HepG2 (cell line): ENCODE data around the gene GAS2. TPM values are rescaled to one million over a fixed set of nuclear protein-coding genes. Genes with fewer than 3 reads are reported as not detected.

ENCODE experiments used
- ATAC-seq: fragments of 200-7000 bp; cut with Tn5 transposase; 3 replicates; pipeline ENCODE4 v1.9.1; 2020; ENCODE audit warnings: mild to moderate bottlenecking, moderate library complexity
- BruUV-seq: library from RNA; stranded (reverse); fragments of 400-500 nt; replicated peaks from 2 replicates; lab custom pipeline; 2021; lab: Mats Ljungman, UMichigan
- CTCF ChIA-PET: fragments of 300-600 bp; formaldehyde crosslinking; extraction: SDS; loops from one replicate; lab custom pipeline; 2021; ENCODE audit warnings: low total read pairs, inconsistent platforms, low intra/inter-chr PET ratio; lab: Yijun Ruan, JAX
- POLR2A ChIA-PET: fragments of 350-600 bp; sonication (Branson Sonifier 250); formaldehyde crosslinking; loops from one replicate; lab custom pipeline; 2020; ENCODE audit warnings: antibody characterized with exemption, inconsistent platforms; lab: Yijun Ruan, JAX
- DNase-seq: peaks from one replicate; pipeline ENCODE4 v3.0.0-alpha.2; 2015; ENCODE audit warnings: low spot score
- FAIRE-seq: peaks from 3 replicates; lab custom pipeline; 2011; peaks lifted over from hg19 to GRCh38; lab: Jason Lieb, UNC
- H2AFZ ChIP-seq: one replicate; pipeline ENCODE4 v1.6.1; 2011; ENCODE audit warnings: low read length, inconsistent platforms
- H3K27ac ChIP-seq: fragments of 300-600 bp; 3 replicates; pipeline ENCODE4 v1.8.0; 2011; ENCODE audit warnings: mixed run types, mild to moderate bottlenecking, mixed read lengths, low read length, inconsistent platforms; ENCODE audit not compliant: insufficient read depth; ENCODE audit errors: extremely low read length
- H3K27me3 ChIP-seq, 2 experiments: fragments of 200-600 bp in 1 of 2; 2 replicates in 1 of 2; 3 replicates in 1 of 2; pipeline versions ENCODE4 v1.6.0 to v1.8.0; 2011; ENCODE audit warnings: low read length in 2 of 2, mild to moderate bottlenecking in 2 of 2, moderate library complexity in 2 of 2, inconsistent platforms in 1 of 2; ENCODE audit not compliant: insufficient read depth in 2 of 2, control insufficient read depth in 1 of 2
- H3K36me3 ChIP-seq, 2 experiments: fragments of 200-600 bp in 1 of 2; replicated peaks in 1 of 2; 2 replicates in 1 of 2; 3 replicates in 1 of 2; pipeline versions ENCODE4 v1.5.1 to v1.8.0; 2011; ENCODE audit warnings: low read length in 2 of 2, inconsistent platforms in 1 of 2; ENCODE audit not compliant: insufficient read depth in 2 of 2, control insufficient read depth in 1 of 2
- H3K4me1 ChIP-seq: 2 replicates; pipeline ENCODE4 v1.5.1; 2012; ENCODE audit warnings: low read length, inconsistent platforms; ENCODE audit not compliant: insufficient read depth
- H3K4me2 ChIP-seq: 2 replicates; pipeline ENCODE4 v1.6.0; 2011; ENCODE audit warnings: low read depth, low read length, inconsistent platforms
- H3K4me3 ChIP-seq, 3 experiments: fragments of 200-600 bp in 1 of 3; sonication (generic), shearing (Covaris generic) in 1 of 3; replicated peaks in 1 of 3; 2 replicates each; pipeline ENCODE4 v1.5.1; 2011 to 2016; ENCODE audit warnings: low read length in 3 of 3, inconsistent platforms in 2 of 3, low read depth in 2 of 3, mild to moderate bottlenecking in 2 of 3, control low read depth in 1 of 3, mixed read lengths in 1 of 3; ENCODE audit not compliant: insufficient read depth in 1 of 3
- H3K79me2 ChIP-seq: one replicate; pipeline ENCODE4 v1.6.1; 2011; ENCODE audit warnings: low read length, inconsistent platforms; ENCODE audit not compliant: insufficient read depth
- H3K9ac ChIP-seq: 2 replicates; pipeline ENCODE4 v1.6.0; 2011; ENCODE audit warnings: mild to moderate bottlenecking, low read depth, low read length, inconsistent platforms; ENCODE audit not compliant: insufficient read depth
- H3K9me3 ChIP-seq: 2 replicates; pipeline ENCODE4 v1.5.1; 2012; ENCODE audit warnings: mild to moderate bottlenecking, low read length
- H4K20me1 ChIP-seq: 2 replicates; pipeline ENCODE4 v1.6.0; 2011; ENCODE audit warnings: inconsistent platforms, mild to moderate bottlenecking, low read length, moderate library complexity; ENCODE audit not compliant: insufficient read depth
- BRF2 ChIP-seq: sonication (generic); formaldehyde crosslinking; IDR thresholded peaks from 2 replicates; pipeline ENCODE4 v1.8.1; 2022; ENCODE audit warnings: mild to moderate bottlenecking, missing genetic modification reagents
- MNT ChIP-seq: fragments of 450-650 bp; IDR thresholded peaks from 2 replicates; pipeline ENCODE4 v1.6.1; 2016
- TBP ChIP-seq: sonication (generic); formaldehyde crosslinking; IDR thresholded peaks from 2 replicates; pipeline ENCODE4 v1.5.0; 2020; ENCODE audit warnings: missing genetic modification reagents
- ZBTB34 ChIP-seq: sonication (generic); formaldehyde crosslinking; IDR thresholded peaks from 2 replicates; pipeline ENCODE4 v1.8.0; 2022; ENCODE audit warnings: mild to moderate bottlenecking, missing genetic modification reagents
- ZBTB44 ChIP-seq: sonication (generic); formaldehyde crosslinking; IDR thresholded peaks from 2 replicates; pipeline ENCODE4 v1.4.0; 2020; ENCODE audit warnings: missing genetic modification reagents
- ZNF670 ChIP-seq: sonication (generic); formaldehyde crosslinking; IDR thresholded peaks from 2 replicates; pipeline ENCODE4 v1.8.0; 2022; ENCODE audit warnings: mild to moderate bottlenecking, missing genetic modification reagents, borderline replicate concordance
- ZNF780A ChIP-seq: sonication (generic); formaldehyde crosslinking; IDR thresholded peaks from 2 replicates; pipeline ENCODE4 v1.8.0; 2022; ENCODE audit warnings: mild to moderate bottlenecking, missing genetic modification reagents, moderate library complexity
- ZNF800 ChIP-seq: sonication (generic); formaldehyde crosslinking; IDR thresholded peaks from 2 replicates; pipeline ENCODE4 v1.4.0; 2020; ENCODE audit warnings: missing genetic modification reagents
- WGBS: methylation state at CpG from one replicate; pipeline ENCODE4 v1.1.6; 2017; ENCODE audit warnings: low lambda C conversion rate; 5-methylcytosine and 5-hydroxymethylcytosine counted together
- in situ Hi-C: cut with HindIII; loops from 2 replicates; pipeline ENCODE4 v1.10.0; 2017; ENCODE audit warnings: low pct_unique_long_range_greater_than_20kb; ENCODE audit not compliant: extremely low pct_ligation_motif_present
- intact Hi-C: fragments of 100-400 bp; cut with micrococcal nuclease; formaldehyde crosslinking; loops from one replicate; pipeline ENCODE4 v1.10.0; 2022; ENCODE audit not compliant: unreplicated experiment
- polyA plus RNA-seq, 8 experiments: library from polyadenylated mRNA; depleted of rRNA in 3 of 8; stranded (reverse) in 7 of 8; unstranded in 1 of 8; fragments of >200 nt; fragmentation: Illumina TruSeq in 4 of 8; extraction: Trizol in 4 of 8; gene quantifications; 2 replicates each; pipeline versions ENCODE4 v1.2.1 to v1.2.3, GENCODE V29; 2011 to 2016; ENCODE audit warnings: low read depth in 4 of 8, missing spikeins in 1 of 8, mixed read lengths in 1 of 8; ENCODE audit not compliant: insufficient read depth in 1 of 8
- total RNA-seq, 5 experiments: library from RNA; depleted of rRNA; stranded (reverse); fragments of >200 nt; fragmentation: Illumina TruSeq; extraction: Trizol; gene quantifications; 2 replicates each; pipeline ENCODE4 v1.2.3, GENCODE V29; 2016; ENCODE audit warnings: low read depth in 1 of 5

Gene GAS2
- total and polyA plus RNA-seq, 2 of the 13 experiments (the other 11 are each of a cell fraction or from before 2014, with no cell fraction given): 26.0 to 85.1 TPM

- TF ChIP-seq ZNF670 (CRISPR knock-in tag): no peak
These were observed 86.5 kb downstream of the GAS2 start (continued) for GRCh38 chr11:22752908-22753310.

- H3K27ac ChIP-seq: no peak overlapping the region
- DNase-seq (no peak), ATAC-seq (no peak), FAIRE-seq (no peak)
- in situ Hi-C loops (no loop called here), intact Hi-C loops (no loop called here)
- CTCF ChIA-PET: no interaction called here
- H3K9ac ChIP-seq: no peak overlapping the region
- WGBS: 96% methylated on average over 1 of the region's 1 CpG
- H3K9me3 ChIP-seq: no peaks in the 10 kb centered on the region
- H3K36me3 ChIP-seq: peaks cover 2 to 19% of the 10 kb centered on the region in 2 experiments; a peak in 4 of 5 replicates
- TF ChIP-seq ZNF780A (CRISPR knock-in tag): no peak
- TF ChIP-seq MNT: peak; percentile 35; the same call in 1 of the 2 replicates
- TF ChIP-seq TBP: no peak
- TF ChIP-seq, all 625 proteins: peak for 1
- no peaks in the 10 kb centered on the region for H3K4me1 ChIP-seq
- no peak overlapping the region for H2AFZ ChIP-seq
- POLR2A ChIA-PET: no interaction called here
- no peak overlapping the region for H3K4me2 ChIP-seq
- H3K4me3 ChIP-seq: no peak overlapping the region
- no peaks in the 10 kb centered on the region for H4K20me1 ChIP-seq
- no TSS peak for BruUV-seq
- no peaks in the 10 kb centered on the region for H3K79me2 ChIP-seq
- H3K27me3 ChIP-seq: no peaks in the 10 kb centered on the region
These were observed 87.0 kb downstream of the GAS2 start for GRCh38 chr11:22753416-22753815.

- no peaks in the 10 kb centered on the region for H3K79me2 ChIP-seq
- FAIRE-seq (no peak), DNase-seq (no peak), ATAC-seq (no peak)
- no peak overlapping the region for H3K27ac ChIP-seq
- intact Hi-C loops (no loop called here), in situ Hi-C loops (no loop called here)
- ChIA-PET POLR2A (no interaction called here), CTCF (no interaction called here)
- 97% methylated on average over 1 of the region's 1 CpG for WGBS
- no TSS peak for BruUV-seq
- H3K27me3 ChIP-seq: no peaks in the 10 kb centered on the region
- no peak overlapping the region for H3K4me3 ChIP-seq
- no peaks in the 10 kb centered on the region for H4K20me1 ChIP-seq
- H3K9me3 ChIP-seq: no peaks in the 10 kb centered on the region
- H3K4me2 ChIP-seq: no peak overlapping the region
- no peak overlapping the region for H3K9ac ChIP-seq
- H3K36me3 ChIP-seq: peaks cover 0 to 3% of the 10 kb centered on the region in 2 experiments; a peak in 1 of 5 replicates
- H2AFZ ChIP-seq: no peak overlapping the region
- H3K4me1 ChIP-seq: no peaks in the 10 kb centered on the region
- TF ChIP-seq BRF2 (CRISPR knock-in tag): no peak
- no peak for TF ChIP-seq ZBTB44 (CRISPR knock-in tag)
- TF ChIP-seq ZBTB34: no peak
- no peak for TF ChIP-seq ZNF800 (CRISPR knock-in tag)
These were observed 94.7 kb downstream of the GAS2 start for GRCh38 chr11:22761066-22761465.
